ENCODE results near the gene DIRAS1. TPM values are rescaled to one million over a fixed set of nuclear protein-coding genes. Genes with fewer than 3 reads are reported as not detected.

The DIRAS1 gene
- total and polyA plus RNA-seq, 2 donors (not counting 3 experiments of a cell fraction or from before 2014, with no cell fraction given) = 0.09 to 0.17 TPM

- no peak for FAIRE-seq
- POLR2A ChIA-PET = no interaction called here
- CTCF ChIA-PET = interaction anchor here (0.7 to 1.0 kb wide), 2 partner anchors 23 to 31 kb away, joined by 3 read pairs; no protein-coding TSS in a partner anchor
These were observed 35.9 kb downstream of the DIRAS1 start for GRCh38 chr19:2685204-2685704.

More at GRCh38 chr19:2685204-2685704, 35.9 kb downstream of the DIRAS1 start:
- dilution Hi-C loops (cut with MboI; ENCODE audit: extremely low pct_ligation_motif_present, low sequenced_read_pairs) = no loop called here
- Histone ChIP-seq H3K27me3 (ENCODE audit: control insufficient read depth in 2 of 2, insufficient read depth in 2 of 2, low read length in 2 of 2) (no peaks in the 10 kb centered on the region), H4K20me1 (replicated peaks; ENCODE audit: control insufficient read depth, extremely low read depth, insufficient read depth, low read length) (no peaks in the 10 kb centered on the region), H2AFZ (ENCODE audit: low read depth, low read length) (no peak overlapping the region), H3K9me3 (replicated peaks; ENCODE audit: control insufficient read depth, insufficient read depth, low read length) (no peaks in the 10 kb centered on the region), H3K9me1 (replicated peaks; ENCODE audit: control insufficient read depth, extremely low read depth, insufficient read depth, low read length) (no peaks in the 10 kb centered on the region), H3K4me1 (ENCODE audit: control insufficient read depth, extremely low read depth, insufficient read depth, low read length) (no peaks in the 10 kb centered on the region), H3K36me3 (ENCODE audit: control insufficient read depth in 2 of 2, extremely low read depth in 1 of 2, insufficient read depth in 2 of 2, low read length in 2 of 2) (no peaks in the 10 kb centered on the region), H3K4me2 (ENCODE audit: insufficient read depth, low read length) (no peak overlapping the region), H3K27ac (ENCODE audit: insufficient read depth, low read depth, low read length) (no peak overlapping the region), H3K9ac (replicated peaks; ENCODE audit: extremely low read depth, insufficient read depth, low read length) (no peak overlapping the region), H3K4me3 (replicated peaks in 1 of 3; ENCODE audit: insufficient read depth in 1 of 3, low read depth in 1 of 3, low read length in 3 of 3) (no peak overlapping the region), H3K79me2 (ENCODE audit: control insufficient read depth, insufficient read depth, low read length) (no peaks in the 10 kb centered on the region)
- DNase-seq (ENCODE audit: low read depth, low spot score) = no peak
- intact Hi-C loops (cut with micrococcal nuclease) = no loop called here
- no peak for TF ChIP-seq GATA2 (IDR thresholded peaks at IDR 0.05; ENCODE audit: insufficient read depth, insufficient read length, low read depth, low read length)
- TF ChIP-seq, protein P1, sequence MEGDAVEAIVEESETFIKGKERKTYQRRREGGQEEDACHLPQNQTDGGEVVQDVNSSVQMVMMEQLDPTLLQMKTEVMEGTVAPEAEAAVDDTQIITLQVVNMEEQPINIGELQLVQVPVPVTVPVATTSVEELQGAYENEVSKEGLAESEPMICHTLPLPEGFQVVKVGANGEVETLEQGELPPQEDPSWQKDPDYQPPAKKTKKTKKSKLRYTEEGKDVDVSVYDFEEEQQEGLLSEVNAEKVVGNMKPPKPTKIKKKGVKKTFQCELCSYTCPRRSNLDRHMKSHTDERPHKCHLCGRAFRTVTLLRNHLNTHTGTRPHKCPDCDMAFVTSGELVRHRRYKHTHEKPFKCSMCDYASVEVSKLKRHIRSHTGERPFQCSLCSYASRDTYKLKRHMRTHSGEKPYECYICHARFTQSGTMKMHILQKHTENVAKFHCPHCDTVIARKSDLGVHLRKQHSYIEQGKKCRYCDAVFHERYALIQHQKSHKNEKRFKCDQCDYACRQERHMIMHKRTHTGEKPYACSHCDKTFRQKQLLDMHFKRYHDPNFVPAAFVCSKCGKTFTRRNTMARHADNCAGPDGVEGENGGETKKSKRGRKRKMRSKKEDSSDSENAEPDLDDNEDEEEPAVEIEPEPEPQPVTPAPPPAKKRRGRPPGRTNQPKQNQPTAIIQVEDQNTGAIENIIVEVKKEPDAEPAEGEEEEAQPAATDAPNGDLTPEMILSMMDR (IDR thresholded peaks at IDR 0.05; ENCODE audit: extremely low read depth in 1 of 2, insufficient read depth in 1 of 2, low read depth in 1 of 2, low read length in 2 of 2) = no peak
- no peak for TF ChIP-seq POLR2AphosphoS5 (IDR thresholded peaks at IDR 0.05; ENCODE audit: insufficient read depth, low read depth, low read length)
- TF ChIP-seq, protein P2, sequence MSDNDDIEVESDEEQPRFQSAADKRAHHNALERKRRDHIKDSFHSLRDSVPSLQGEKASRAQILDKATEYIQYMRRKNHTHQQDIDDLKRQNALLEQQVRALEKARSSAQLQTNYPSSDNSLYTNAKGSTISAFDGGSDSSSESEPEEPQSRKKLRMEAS (IDR thresholded peaks at IDR 0.05; ENCODE audit: insufficient read depth, insufficient read length) = no peak
- no peak for TF ChIP-seq POLR2A (IDR thresholded peaks at IDR 0.05; ENCODE audit: low read depth, low read length)
- no peak for TF ChIP-seq EZH2 (IDR thresholded peaks at IDR 0.05; ENCODE audit: borderline replicate concordance, low read depth, low read length, severe bottlenecking)
- TF ChIP-seq JUN (IDR thresholded peaks at IDR 0.05; ENCODE audit: borderline replicate concordance, insufficient read depth, insufficient read length, low read depth) = no peak
- no peak for TF ChIP-seq MYC (IDR thresholded peaks at IDR 0.05; ENCODE audit: low read depth, low read length)
- no peak for TF ChIP-seq FOS (IDR thresholded peaks at IDR 0.05; ENCODE audit: borderline replicate concordance, insufficient read depth, low read length)
- BruUV-seq (replicated peaks) = no TSS peak
